Panc1 (cell line): ENCODE data around the gene MED13L. TPM values are rescaled to one million over a fixed set of nuclear protein-coding genes. Genes with fewer than 3 reads are reported as not detected.
A peak's percentile ranks its signal among the peaks of the same experiment; 100 is the strongest.

Experiments used
- ATAC-seq: fragments of 200-7000 bp; cut with Tn5 transposase; 2 replicates; pipeline ENCODE4 v1.9.1; 2020; ENCODE audit warnings: mild to moderate bottlenecking, moderate library complexity
- BruUV-seq: library from RNA; stranded (reverse); fragments of 400-500 nt; replicated peaks from 2 replicates; lab custom pipeline; 2021; lab: Mats Ljungman, UMichigan
- CTCF ChIA-PET: fragments of 300-600 bp; sonication (Branson Sonifier 250); formaldehyde crosslinking; loops from one replicate; lab custom pipeline; 2022; ENCODE audit warnings: antibody characterized with exemption; lab: Charles Lee
- POLR2A ChIA-PET: fragments of 300-600 bp; sonication (Branson Sonifier 250); formaldehyde crosslinking; loops from one replicate; lab custom pipeline; 2022; ENCODE audit warnings: antibody characterized with exemption; lab: Charles Lee
- DNase-seq: peaks from one replicate; pipeline ENCODE4 v3.0.0-alpha.2; 2010; ENCODE audit warnings: low read depth, low spot score
- H3K27ac ChIP-seq: 2 replicates; pipeline ENCODE4 v1.5.1; 2011; ENCODE audit warnings: mild to moderate bottlenecking, low read length, inconsistent platforms
- H3K27me3 ChIP-seq: fragments of 200-500 bp; sonication (Bioruptor generic); 2 replicates; pipeline ENCODE4 v1.6.0; 2014; ENCODE audit warnings: low read length, inconsistent platforms; ENCODE audit not compliant: control insufficient read depth, insufficient read depth
- H3K36me3 ChIP-seq: fragments of 200-500 bp; sonication (Bioruptor generic); 2 replicates; pipeline ENCODE4 v1.5.1; 2014; ENCODE audit warnings: inconsistent platforms, mild to moderate bottlenecking, low read length, moderate library complexity; ENCODE audit not compliant: control insufficient read depth, insufficient read depth
- H3K4me1 ChIP-seq: 2 replicates; pipeline ENCODE4 v1.5.1; 2011; ENCODE audit warnings: inconsistent platforms, mild to moderate bottlenecking, low read length, moderate library complexity; ENCODE audit not compliant: control insufficient read depth, insufficient read depth
- H3K4me3 ChIP-seq, 2 experiments: 2 replicates each; pipeline ENCODE4 v1.5.1; 2011 to 2012; ENCODE audit warnings: low read depth in 2 of 2, low read length in 2 of 2, mild to moderate bottlenecking in 2 of 2, inconsistent platforms in 1 of 2, moderate library complexity in 1 of 2
- H3K9me3 ChIP-seq: fragments of 200-500 bp; sonication (Bioruptor generic); 2 replicates; pipeline ENCODE4 v1.5.1; 2014; ENCODE audit warnings: low read depth, mild to moderate bottlenecking, inconsistent platforms, low read length, moderate library complexity; ENCODE audit not compliant: control insufficient read depth, insufficient read depth
- CTCF ChIP-seq: fragments of 450-650 bp; IDR thresholded peaks from 2 replicates; pipeline ENCODE4 v1.5.1; 2017; ENCODE audit warnings: mild to moderate bottlenecking
- POLR2AphosphoS5 ChIP-seq: IDR thresholded peaks from 2 replicates; pipeline ENCODE4 v1.6.1; 2012; ENCODE audit warnings: mild to moderate bottlenecking, low read depth, low read length, moderate library complexity
- SIN3A ChIP-seq: IDR thresholded peaks from 2 replicates; pipeline ENCODE4 v1.6.1; 2012; ENCODE audit warnings: low read depth, mild to moderate bottlenecking, low read length, moderate library complexity, borderline replicate concordance; ENCODE audit not compliant: insufficient read depth
- TCF7L2 ChIP-seq: IDR thresholded peaks from 2 replicates; pipeline ENCODE4 v1.6.1; 2011; ENCODE audit warnings: mild to moderate bottlenecking, low read depth, low read length, inconsistent platforms
- in situ Hi-C: cut with HindIII; loops from 2 replicates; pipeline ENCODE4 v1.10.0; 2016; ENCODE audit warnings: low sequenced_read_pairs, low pct_unique_long_range_greater_than_20kb
- intact Hi-C: fragments of 100-400 bp; cut with micrococcal nuclease; formaldehyde crosslinking; loops from one replicate; pipeline ENCODE4 v1.10.0; 2022; ENCODE audit not compliant: unreplicated experiment
- total RNA-seq: library from RNA; stranded (reverse); gene quantifications from one replicate; pipeline ENCODE4 v1.2.1, GENCODE V29; 2021; ENCODE audit not compliant: unreplicated experiment
- TF ChIP-seq, protein P1 (sequence below), 2 experiments: IDR thresholded peaks; 2 replicates each; pipeline ENCODE4 v1.6.1; 2011 to 2012; ENCODE audit warnings: low read depth in 2 of 2, control low read depth in 1 of 2, low read length in 1 of 2, mild to moderate bottlenecking in 1 of 2, moderate library complexity in 1 of 2; ENCODE audit not compliant: insufficient read depth in 1 of 2

The MED13L gene
- total RNA-seq, 1 experiment from 2014 or later: 170 TPM

DNA sequence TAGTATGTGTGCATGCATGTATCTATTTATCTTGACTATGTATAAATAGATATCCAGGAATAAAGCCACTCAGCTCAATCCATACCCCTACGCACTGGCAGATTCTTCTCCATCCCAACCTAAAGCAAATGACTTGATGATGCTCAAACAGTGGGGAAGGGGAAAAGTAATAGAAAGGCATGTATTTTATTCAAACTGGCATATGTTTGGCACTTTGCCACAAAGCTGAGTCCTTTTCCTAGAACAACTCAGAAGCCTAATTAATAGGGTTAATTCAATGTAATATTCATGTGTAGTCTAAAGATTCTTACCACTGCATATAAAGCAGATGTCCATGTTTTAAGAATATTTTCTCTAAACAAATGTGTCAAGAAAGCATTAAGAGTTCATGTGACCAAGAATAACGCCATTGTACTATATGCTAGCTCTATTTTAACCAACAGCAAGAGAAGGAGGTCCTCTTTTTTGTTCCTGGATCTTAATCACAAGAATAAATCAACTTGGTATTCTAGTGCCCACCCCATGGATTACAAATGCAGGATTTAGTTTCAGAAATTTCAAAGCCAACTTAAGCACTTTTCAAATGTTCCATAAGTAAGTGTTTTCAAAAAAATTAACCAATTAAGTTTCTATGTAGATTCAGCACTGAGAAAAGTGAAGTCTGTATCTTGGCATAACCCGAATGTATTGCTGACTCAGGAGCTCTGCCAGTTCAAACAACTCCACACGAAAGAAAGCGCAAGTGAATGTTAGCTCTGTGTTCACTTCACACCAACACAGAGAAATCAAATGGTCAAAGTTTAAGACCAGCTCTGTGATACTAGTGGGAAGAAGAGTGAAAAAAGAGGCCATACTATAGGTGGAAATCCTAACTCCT lies 233.6 kb downstream of the MED13L start:
- POLR2A ChIA-PET: no interaction called here
- in situ Hi-C loops: no loop called here
- peaks cover 19% of the 10 kb centered on the region; the same call in 1 of the 2 replicates for H3K4me1 ChIP-seq
- H3K27me3 ChIP-seq: no peaks in the 10 kb centered on the region
- H3K27ac ChIP-seq: peak overlapping the region; percentile 53
- no TSS peak for BruUV-seq
- ATAC-seq (no peak), DNase-seq (no peak)
- TF ChIP-seq SIN3A: no peak
- no peak overlapping the region for H3K4me3 ChIP-seq
- intact Hi-C loops: no loop called here
- no peaks in the 10 kb centered on the region for H3K9me3 ChIP-seq
- no peaks in the 10 kb centered on the region for H3K36me3 ChIP-seq
- CTCF ChIA-PET: no interaction called here

DNA sequence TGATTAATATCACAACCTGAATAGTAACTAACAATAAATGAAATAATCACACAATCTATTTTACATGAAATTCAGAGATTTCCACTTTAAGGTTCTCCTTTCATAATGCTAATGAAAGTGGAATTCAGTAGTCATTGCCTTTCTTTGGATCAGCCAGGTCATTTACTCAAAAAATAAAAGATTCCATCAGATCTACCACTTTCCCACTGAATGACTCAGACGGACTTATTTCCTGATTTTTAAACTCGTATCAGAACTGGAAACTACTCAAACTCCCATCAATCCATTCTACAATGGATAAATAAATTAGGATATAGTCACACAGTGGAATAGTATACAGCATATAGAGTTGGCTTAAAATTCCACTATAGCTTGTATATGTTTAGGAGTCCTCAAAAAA lies 237.1 kb downstream of the MED13L start:
- no TSS peak for BruUV-seq
- POLR2A ChIA-PET: interaction anchor here (0.7 kb wide), 1 partner anchor 865 kb away, joined by 7 read pairs; no protein-coding TSS in a partner anchor

More for the DNA sequence above, 237.1 kb downstream of the MED13L start:
- Histone ChIP-seq H3K27ac (peak overlapping the region; percentile 95; the same call in 1 of the 2 replicates), H3K4me3 (no peak overlapping the region), H3K9me3 (no peaks in the 10 kb centered on the region), H3K4me1 (peaks cover 42% of the 10 kb centered on the region), H3K27me3 (no peaks in the 10 kb centered on the region), H3K36me3 (no peaks in the 10 kb centered on the region)
- intact Hi-C loops (no loop called here), in situ Hi-C loops (no loop called here)
- DNase-seq: no peak
- TF ChIP-seq, protein P1, sequence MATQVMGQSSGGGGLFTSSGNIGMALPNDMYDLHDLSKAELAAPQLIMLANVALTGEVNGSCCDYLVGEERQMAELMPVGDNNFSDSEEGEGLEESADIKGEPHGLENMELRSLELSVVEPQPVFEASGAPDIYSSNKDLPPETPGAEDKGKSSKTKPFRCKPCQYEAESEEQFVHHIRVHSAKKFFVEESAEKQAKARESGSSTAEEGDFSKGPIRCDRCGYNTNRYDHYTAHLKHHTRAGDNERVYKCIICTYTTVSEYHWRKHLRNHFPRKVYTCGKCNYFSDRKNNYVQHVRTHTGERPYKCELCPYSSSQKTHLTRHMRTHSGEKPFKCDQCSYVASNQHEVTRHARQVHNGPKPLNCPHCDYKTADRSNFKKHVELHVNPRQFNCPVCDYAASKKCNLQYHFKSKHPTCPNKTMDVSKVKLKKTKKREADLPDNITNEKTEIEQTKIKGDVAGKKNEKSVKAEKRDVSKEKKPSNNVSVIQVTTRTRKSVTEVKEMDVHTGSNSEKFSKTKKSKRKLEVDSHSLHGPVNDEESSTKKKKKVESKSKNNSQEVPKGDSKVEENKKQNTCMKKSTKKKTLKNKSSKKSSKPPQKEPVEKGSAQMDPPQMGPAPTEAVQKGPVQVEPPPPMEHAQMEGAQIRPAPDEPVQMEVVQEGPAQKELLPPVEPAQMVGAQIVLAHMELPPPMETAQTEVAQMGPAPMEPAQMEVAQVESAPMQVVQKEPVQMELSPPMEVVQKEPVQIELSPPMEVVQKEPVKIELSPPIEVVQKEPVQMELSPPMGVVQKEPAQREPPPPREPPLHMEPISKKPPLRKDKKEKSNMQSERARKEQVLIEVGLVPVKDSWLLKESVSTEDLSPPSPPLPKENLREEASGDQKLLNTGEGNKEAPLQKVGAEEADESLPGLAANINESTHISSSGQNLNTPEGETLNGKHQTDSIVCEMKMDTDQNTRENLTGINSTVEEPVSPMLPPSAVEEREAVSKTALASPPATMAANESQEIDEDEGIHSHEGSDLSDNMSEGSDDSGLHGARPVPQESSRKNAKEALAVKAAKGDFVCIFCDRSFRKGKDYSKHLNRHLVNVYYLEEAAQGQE (IDR thresholded peaks at IDR 0.05; ENCODE audit: insufficient read depth in 1 of 2, low read depth in 2 of 2, low read length in 1 of 2): no peak
- no peak for TF ChIP-seq TCF7L2
- no peak for TF ChIP-seq CTCF
- TF ChIP-seq SIN3A: no peak
- TF ChIP-seq POLR2AphosphoS5: no peak
- CTCF ChIA-PET: no interaction called here
- no peak for ATAC-seq
